Smooth muscle cell (in vitro differentiated cells): ENCODE data around the gene USP16. TPM values are rescaled to one million over a fixed set of nuclear protein-coding genes. Genes with fewer than 3 reads are reported as not detected.

ENCODE experiments used
- DNase-seq: peaks from one replicate; lab custom pipeline; 2025; ENCODE audit not compliant: unreplicated experiment; lab: John Stamatoyannopoulos, UW
- H2AFZ ChIP-seq: fragments of 200-600 bp; sonication (generic); 2 replicates; pipeline ENCODE4 v1.6.0; 2016; ENCODE audit warnings: antibody characterized with exemption, low read depth, mild to moderate bottlenecking
- H3F3A ChIP-seq: fragments of 200-600 bp; sonication (generic); 2 replicates; pipeline ENCODE4 v1.6.0; 2017; ENCODE audit warnings: antibody characterized with exemption, low read depth
- H3K27ac ChIP-seq: fragments of 200-600 bp; sonication (generic); 2 replicates; pipeline ENCODE4 v1.5.1; 2016; ENCODE audit warnings: low read depth, mild to moderate bottlenecking
- H3K27me3 ChIP-seq: fragments of 200-600 bp; sonication (generic); 2 replicates; pipeline ENCODE4 v1.6.1; 2016; ENCODE audit warnings: low read depth, mild to moderate bottlenecking
- H3K36me3 ChIP-seq: fragments of 200-600 bp; sonication (generic); 2 replicates; pipeline ENCODE4 v1.5.1; 2016; ENCODE audit warnings: low read depth
- H3K4me1 ChIP-seq: fragments of 200-600 bp; sonication (generic); 2 replicates; pipeline ENCODE4 v1.5.1; 2016; ENCODE audit warnings: low read depth
- H3K4me2 ChIP-seq: fragments of 200-600 bp; sonication (generic); 2 replicates; pipeline ENCODE4 v1.6.0; 2016; ENCODE audit warnings: mild to moderate bottlenecking
- H3K4me3 ChIP-seq: fragments of 200-600 bp; sonication (generic); 2 replicates; pipeline ENCODE4 v1.5.1; 2016; ENCODE audit warnings: mild to moderate bottlenecking
- H3K79me2 ChIP-seq: fragments of 200-600 bp; sonication (generic); 2 replicates; pipeline ENCODE4 v1.6.0; 2016; ENCODE audit warnings: low read depth, mild to moderate bottlenecking
- H3K9ac ChIP-seq: fragments of 200-600 bp; sonication (generic); 2 replicates; pipeline ENCODE4 v1.6.0; 2016; ENCODE audit warnings: low read depth
- H3K9me3 ChIP-seq: fragments of 200-600 bp; sonication (generic); replicated peaks from 2 replicates; pipeline ENCODE4 v1.5.1; 2016; ENCODE audit warnings: low read depth
- H4K20me1 ChIP-seq: fragments of 200-600 bp; sonication (generic); 2 replicates; pipeline ENCODE4 v1.6.0; 2016; ENCODE audit warnings: low read depth
- CTCF ChIP-seq: fragments of 200-600 bp; sonication (generic); IDR thresholded peaks from 2 replicates; pipeline ENCODE4 v1.5.1; 2017; ENCODE audit warnings: borderline replicate concordance, mild to moderate bottlenecking, antibody characterized with exemption; ENCODE audit not compliant: insufficient read depth, poor library complexity, severe bottlenecking
- WGBS: methylation state at CpG from one replicate; pipeline ENCODE4 v1.1.7; 2016; ENCODE audit warnings: low lambda C conversion rate; 5-methylcytosine and 5-hydroxymethylcytosine counted together
- polyA plus RNA-seq: library from polyadenylated mRNA; unstranded; fragments of >200 nt; fragmentation: Nextera tagmentation; extraction: Ambion mirVana; gene quantifications from 2 replicates; pipeline ENCODE4 v1.2.1, GENCODE V29; 2016
- total RNA-seq: library from RNA; depleted of rRNA; stranded (reverse); fragments of >200 nt; gene quantifications from 2 replicates; pipeline ENCODE4 v1.2.3, GENCODE V29; 2014

Gene USP16
- total RNA-seq (36.2 and 37.0 TPM in 2 replicates), polyA plus RNA-seq (24.8 and 25.9 TPM in 2 replicates)

GRCh38 chr21:29024474-29025327, at the start of gene USP16:
Gene USP16 (plus strand): TSS chr21:29024668. CDS start chr21:29027914, 3,246 bp downstream.
- peak within 1 kb of the TSS; percentile 96 for H3K4me2 ChIP-seq
- H3K27ac ChIP-seq, result peak within 1 kb of the TSS; percentile 97
- no peaks in the 10 kb centered on the region for H3K27me3 ChIP-seq
- peaks cover 3% of the 10 kb centered on the region for H3F3A ChIP-seq
- peak within 1 kb of the TSS; percentile 45 for H2AFZ ChIP-seq
- peaks cover 6% of the 10 kb centered on the region for H3K4me1 ChIP-seq
- H3K36me3 ChIP-seq, result peaks cover 4% of the 10 kb centered on the region
- H3K9ac ChIP-seq, result peak within 1 kb of the TSS; percentile 97
- H4K20me1 ChIP-seq, result no peaks in the 10 kb centered on the region
- TF ChIP-seq CTCF, result no peak
- DNase-seq, result peak; percentile 96
- H3K4me3 ChIP-seq, result peak within 1 kb of the TSS; percentile 83
- H3K79me2 ChIP-seq, result peaks cover 35% of the 10 kb centered on the region
- 1% methylated on average over 48 of the region's 48 CpGs for WGBS
- H3K9me3 ChIP-seq, result no peaks in the 10 kb centered on the region

GRCh38 chr21:28975397-28975796, 49.1 kb upstream of the USP16 start:
- 74% methylated on average over 3 of the region's 3 CpGs for WGBS
- peak overlapping the region; percentile 81 for H3K27ac ChIP-seq
- peaks cover 10% of the 10 kb centered on the region for H3K4me1 ChIP-seq
- H4K20me1 ChIP-seq, result no peaks in the 10 kb centered on the region
- no peak overlapping the region for H2AFZ ChIP-seq
- H3K9ac ChIP-seq, result peak overlapping the region; percentile 66
- H3K4me2 ChIP-seq, result peak overlapping the region; percentile 57
- no peaks in the 10 kb centered on the region for H3K27me3 ChIP-seq
- peaks cover 12% of the 10 kb centered on the region for H3K79me2 ChIP-seq
- peaks cover 14% of the 10 kb centered on the region for H3K36me3 ChIP-seq
- no peaks in the 10 kb centered on the region for H3K9me3 ChIP-seq
- no peak for DNase-seq
- TF ChIP-seq CTCF, result no peak
- H3F3A ChIP-seq, result peaks cover 6% of the 10 kb centered on the region
- no peak overlapping the region for H3K4me3 ChIP-seq

- Histone ChIP-seq H3K27ac (no peak overlapping the region), H3F3A (peaks cover 6% of the 10 kb centered on the region), H3K9ac (no peak overlapping the region), H3K79me2 (peaks cover 5% of the 10 kb centered on the region), H3K4me1 (no peaks in the 10 kb centered on the region), H4K20me1 (no peaks in the 10 kb centered on the region), H3K4me2 (no peak overlapping the region), H3K4me3 (no peak overlapping the region), H2AFZ (no peak overlapping the region), H3K36me3 (peaks cover 5% of the 10 kb centered on the region), H3K9me3 (no peaks in the 10 kb centered on the region), H3K27me3 (no peaks in the 10 kb centered on the region)
- no peak for TF ChIP-seq CTCF
- WGBS, result 96% methylated on average over 1 of the region's 1 CpG
- no peak for DNase-seq
Observed at GRCh38 chr21:28979092-28979491, 45.4 kb upstream of the USP16 start.
